ENCODE results near the gene SLC5A1.

- TF ChIP-seq ZC3H11A (IDR thresholded peaks at IDR 0.05; ENCODE audit: low read depth, low read length) = no peak
- no peak for TF ChIP-seq ZNF274 (IDR thresholded peaks at IDR 0.05; ENCODE audit: borderline replicate concordance, low read depth, low read length)
- no peak for TF ChIP-seq SIX5 (IDR thresholded peaks at IDR 0.05; ENCODE audit: borderline replicate concordance in 1 of 2, insufficient read depth in 1 of 2, low read depth in 1 of 2, low read length in 2 of 2)
- no peak for TF ChIP-seq CTCF (IDR thresholded peaks at IDR 0.05 in 2 of 3, conservative IDR thresholded peaks at IDR 0.05 in 1 of 3; ENCODE audit: insufficient read depth in 2 of 3, low read depth in 1 of 3, low read length in 3 of 3)
- TF ChIP-seq CC2D1A (IDR thresholded peaks at IDR 0.05) = no peak
- TF ChIP-seq CUX1 (CRISPR knock-in tag; IDR thresholded peaks at IDR 0.05) = no peak
- TF ChIP-seq CHD7 (IDR thresholded peaks at IDR 0.05; ENCODE audit: low read depth, low read length) = no peak
- no peak for TF ChIP-seq CAMTA2 (CRISPR knock-in tag; conservative IDR thresholded peaks at IDR 0.05)
Observed at GRCh38 chr22:31998784-31999385, 44.2 kb upstream of the SLC5A1 start.

Measured in K562 (cell line).